ENCODE results near the gene NOS1AP. TPM values are rescaled to one million over a fixed set of nuclear protein-coding genes. Genes with fewer than 3 reads are reported as not detected.
"Not testable (repeated sequence)": the region's sequence is repeated elsewhere in the genome, so short reads cannot be mapped to it uniquely, and the experiment has no call there.

NOS1AP gene
- total RNA-seq, 1 experiment from 2014 or later: 5.3 TPM

DNA sequence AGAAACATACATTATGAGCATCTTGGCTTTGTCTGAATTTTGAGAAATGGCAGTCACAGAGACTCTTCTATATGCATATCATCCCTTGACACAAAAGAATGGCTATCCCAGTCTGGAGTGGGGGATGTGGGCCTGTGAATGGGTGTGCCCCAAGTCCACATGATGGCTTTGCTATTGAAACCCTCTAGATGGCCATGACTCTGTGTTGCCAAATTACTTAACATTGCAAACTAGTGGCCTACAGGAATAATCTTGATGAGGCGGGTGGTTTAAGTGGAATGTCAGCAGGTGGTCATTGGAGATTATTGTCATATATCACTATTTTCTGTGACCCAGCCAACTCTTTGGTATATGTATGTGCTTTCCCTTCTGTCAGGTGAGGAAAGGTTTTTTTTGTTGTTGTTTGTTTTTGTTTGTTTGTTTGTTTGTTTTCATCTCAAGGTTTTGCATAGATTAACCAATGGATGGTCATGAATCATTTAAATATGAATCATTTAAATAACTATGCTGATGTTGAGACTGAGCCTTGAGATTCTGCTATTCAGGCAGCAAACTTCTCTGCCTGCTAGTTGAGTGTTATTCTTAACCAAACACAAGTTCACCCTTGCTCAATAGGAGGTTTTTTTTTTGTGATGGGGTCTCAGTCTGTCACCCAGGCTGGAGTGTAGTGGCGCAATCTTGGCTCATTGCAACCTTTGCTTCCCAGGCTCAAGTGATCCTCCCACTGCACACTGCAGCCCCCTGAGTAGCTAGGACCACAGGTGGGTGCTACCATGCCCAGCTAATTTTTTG is 103.0 kb downstream of the NOS1AP start:
- Histone ChIP-seq H4K20me1 (ENCODE audit: insufficient read depth) (no peaks in the 10 kb centered on the region), H3K27ac (ENCODE audit: low read depth, low read length) (no peak overlapping the region), H3K27me3 (ENCODE audit: insufficient read depth, low read length) (no peaks in the 10 kb centered on the region), H3K79me2 (ENCODE audit: insufficient read depth, low read length) (no peaks in the 10 kb centered on the region), H3K4me1 (ENCODE audit: control insufficient read depth in 1 of 2, insufficient read depth in 2 of 2, low read length in 2 of 2) (peaks cover 10 to 12% of the 10 kb centered on the region in 2 experiments; a peak in 3 of 4 replicates), H3K9ac (ENCODE audit: low read length) (no peak overlapping the region), H3K4me2 (ENCODE audit: low read length) (no peak overlapping the region), H2AFZ (ENCODE audit: low read depth, low read length, poor library complexity, severe bottlenecking) (no peak overlapping the region), H3K9me2 (ENCODE audit: insufficient read depth) (no peaks in the 10 kb centered on the region), H3K4me3 (replicated peaks in 1 of 2; ENCODE audit: low read depth in 1 of 2, low read length in 2 of 2) (no peak overlapping the region), H3K9me3 (ENCODE audit: control insufficient read depth in 1 of 2, insufficient read depth in 1 of 2, low read depth in 1 of 2, low read length in 2 of 2) (no peaks in the 10 kb centered on the region), H3K36me3 (ENCODE audit: control insufficient read depth in 1 of 2, insufficient read depth in 2 of 2, low read length in 2 of 2) (no peaks in the 10 kb centered on the region)
- ATAC-seq (no peak), DNase-seq (ENCODE audit: low read depth, low spot score) (no peak)
- TF ChIP-seq, protein P1, sequence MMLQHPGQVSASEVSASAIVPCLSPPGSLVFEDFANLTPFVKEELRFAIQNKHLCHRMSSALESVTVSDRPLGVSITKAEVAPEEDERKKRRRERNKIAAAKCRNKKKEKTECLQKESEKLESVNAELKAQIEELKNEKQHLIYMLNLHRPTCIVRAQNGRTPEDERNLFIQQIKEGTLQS (IDR thresholded peaks at IDR 0.05): no peak
- no peak for TF ChIP-seq SRF (IDR thresholded peaks at IDR 0.05; ENCODE audit: low read depth)
- TF ChIP-seq, protein P2, sequence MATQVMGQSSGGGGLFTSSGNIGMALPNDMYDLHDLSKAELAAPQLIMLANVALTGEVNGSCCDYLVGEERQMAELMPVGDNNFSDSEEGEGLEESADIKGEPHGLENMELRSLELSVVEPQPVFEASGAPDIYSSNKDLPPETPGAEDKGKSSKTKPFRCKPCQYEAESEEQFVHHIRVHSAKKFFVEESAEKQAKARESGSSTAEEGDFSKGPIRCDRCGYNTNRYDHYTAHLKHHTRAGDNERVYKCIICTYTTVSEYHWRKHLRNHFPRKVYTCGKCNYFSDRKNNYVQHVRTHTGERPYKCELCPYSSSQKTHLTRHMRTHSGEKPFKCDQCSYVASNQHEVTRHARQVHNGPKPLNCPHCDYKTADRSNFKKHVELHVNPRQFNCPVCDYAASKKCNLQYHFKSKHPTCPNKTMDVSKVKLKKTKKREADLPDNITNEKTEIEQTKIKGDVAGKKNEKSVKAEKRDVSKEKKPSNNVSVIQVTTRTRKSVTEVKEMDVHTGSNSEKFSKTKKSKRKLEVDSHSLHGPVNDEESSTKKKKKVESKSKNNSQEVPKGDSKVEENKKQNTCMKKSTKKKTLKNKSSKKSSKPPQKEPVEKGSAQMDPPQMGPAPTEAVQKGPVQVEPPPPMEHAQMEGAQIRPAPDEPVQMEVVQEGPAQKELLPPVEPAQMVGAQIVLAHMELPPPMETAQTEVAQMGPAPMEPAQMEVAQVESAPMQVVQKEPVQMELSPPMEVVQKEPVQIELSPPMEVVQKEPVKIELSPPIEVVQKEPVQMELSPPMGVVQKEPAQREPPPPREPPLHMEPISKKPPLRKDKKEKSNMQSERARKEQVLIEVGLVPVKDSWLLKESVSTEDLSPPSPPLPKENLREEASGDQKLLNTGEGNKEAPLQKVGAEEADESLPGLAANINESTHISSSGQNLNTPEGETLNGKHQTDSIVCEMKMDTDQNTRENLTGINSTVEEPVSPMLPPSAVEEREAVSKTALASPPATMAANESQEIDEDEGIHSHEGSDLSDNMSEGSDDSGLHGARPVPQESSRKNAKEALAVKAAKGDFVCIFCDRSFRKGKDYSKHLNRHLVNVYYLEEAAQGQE (IDR thresholded peaks at IDR 0.05; ENCODE audit: low read depth): no peak
- TF ChIP-seq, protein P3, sequence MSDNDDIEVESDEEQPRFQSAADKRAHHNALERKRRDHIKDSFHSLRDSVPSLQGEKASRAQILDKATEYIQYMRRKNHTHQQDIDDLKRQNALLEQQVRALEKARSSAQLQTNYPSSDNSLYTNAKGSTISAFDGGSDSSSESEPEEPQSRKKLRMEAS (IDR thresholded peaks at IDR 0.05): no peak
- no peak for TF ChIP-seq EZH2phosphoT487 (IDR thresholded peaks at IDR 0.05; ENCODE audit: borderline replicate concordance)
- no peak for TF ChIP-seq ELF1 (IDR thresholded peaks at IDR 0.05; ENCODE audit: borderline replicate concordance, low read depth)
- no peak for TF ChIP-seq RAD21 (IDR thresholded peaks at IDR 0.05; ENCODE audit: low read depth)
- no peak for TF ChIP-seq ZNF274 (IDR thresholded peaks at IDR 0.05; ENCODE audit: low read depth, low read length)
- TF ChIP-seq, protein P4, sequence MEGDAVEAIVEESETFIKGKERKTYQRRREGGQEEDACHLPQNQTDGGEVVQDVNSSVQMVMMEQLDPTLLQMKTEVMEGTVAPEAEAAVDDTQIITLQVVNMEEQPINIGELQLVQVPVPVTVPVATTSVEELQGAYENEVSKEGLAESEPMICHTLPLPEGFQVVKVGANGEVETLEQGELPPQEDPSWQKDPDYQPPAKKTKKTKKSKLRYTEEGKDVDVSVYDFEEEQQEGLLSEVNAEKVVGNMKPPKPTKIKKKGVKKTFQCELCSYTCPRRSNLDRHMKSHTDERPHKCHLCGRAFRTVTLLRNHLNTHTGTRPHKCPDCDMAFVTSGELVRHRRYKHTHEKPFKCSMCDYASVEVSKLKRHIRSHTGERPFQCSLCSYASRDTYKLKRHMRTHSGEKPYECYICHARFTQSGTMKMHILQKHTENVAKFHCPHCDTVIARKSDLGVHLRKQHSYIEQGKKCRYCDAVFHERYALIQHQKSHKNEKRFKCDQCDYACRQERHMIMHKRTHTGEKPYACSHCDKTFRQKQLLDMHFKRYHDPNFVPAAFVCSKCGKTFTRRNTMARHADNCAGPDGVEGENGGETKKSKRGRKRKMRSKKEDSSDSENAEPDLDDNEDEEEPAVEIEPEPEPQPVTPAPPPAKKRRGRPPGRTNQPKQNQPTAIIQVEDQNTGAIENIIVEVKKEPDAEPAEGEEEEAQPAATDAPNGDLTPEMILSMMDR (IDR thresholded peaks at IDR 0.05 in 2 of 3, conservative IDR thresholded peaks at IDR 0.05 in 1 of 3; ENCODE audit: borderline replicate concordance in 1 of 3, insufficient read depth in 1 of 3, low read depth in 2 of 3, low read length in 2 of 3): no peak
- TF ChIP-seq POLR2AphosphoS5 (IDR thresholded peaks at IDR 0.05; ENCODE audit: low read depth, low read length): no peak
- no peak for TF ChIP-seq JUND (IDR thresholded peaks at IDR 0.05)
- TF ChIP-seq EGR1 (IDR thresholded peaks at IDR 0.05; ENCODE audit: low read depth): no peak
- no peak for TF ChIP-seq POLR2A (IDR thresholded peaks at IDR 0.05; ENCODE audit: borderline replicate concordance, extremely low read depth, insufficient read depth, insufficient read length)
- TF ChIP-seq CBX3 (IDR thresholded peaks at IDR 0.05; ENCODE audit: low read depth): no peak
- intact Hi-C loops (cut with micrococcal nuclease): no loop called here
- RAD21 ChIA-PET (ENCODE audit: low non-redundant PET in 1 of 2, low total read pairs in 2 of 2, uncharacterized antibody in 2 of 2, unreplicated experiment in 2 of 2): no interaction called here
- CTCF ChIA-PET: no interaction called here
- POLR2A ChIA-PET: no interaction called here
- BruUV-seq (replicated peaks): no TSS peak

DNA sequence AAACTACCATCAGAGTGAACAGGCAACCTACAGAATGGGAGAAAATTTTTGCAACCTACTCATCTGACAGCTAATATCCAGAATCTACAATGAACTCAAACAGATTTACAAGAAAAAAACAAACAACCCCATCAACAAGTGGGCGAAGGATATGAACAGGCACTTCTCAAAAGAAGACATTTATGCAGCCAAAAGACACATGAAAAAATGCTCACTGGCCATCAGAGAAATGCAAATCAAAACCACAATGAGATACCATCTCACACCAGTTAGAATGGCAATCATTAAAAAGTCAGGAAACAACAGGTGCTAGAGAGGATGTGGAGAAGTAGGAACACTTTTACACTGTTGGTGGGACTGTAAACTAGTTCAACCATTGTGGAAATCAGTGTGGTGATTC is 104.1 kb downstream of the NOS1AP start:
- intact Hi-C loops (cut with micrococcal nuclease); H3K79me2 ChIP-seq (ENCODE audit: insufficient read depth, low read length); H3K4me3 ChIP-seq (replicated peaks in 1 of 2; ENCODE audit: low read depth in 1 of 2, low read length in 2 of 2); H3K4me1 ChIP-seq (ENCODE audit: control insufficient read depth in 1 of 2, insufficient read depth in 2 of 2, low read length in 2 of 2); POLR2A ChIA-PET; H3K9me3 ChIP-seq (ENCODE audit: control insufficient read depth in 1 of 2, insufficient read depth in 1 of 2, low read depth in 1 of 2, low read length in 2 of 2); H3K9ac ChIP-seq (ENCODE audit: low read length); H2AFZ ChIP-seq (ENCODE audit: low read depth, low read length, poor library complexity, severe bottlenecking); H3K4me2 ChIP-seq (ENCODE audit: low read length); BruUV-seq (replicated peaks); DNase-seq (ENCODE audit: low read depth, low spot score); H3K9me2 ChIP-seq (ENCODE audit: insufficient read depth); ATAC-seq; H3K27me3 ChIP-seq (ENCODE audit: insufficient read depth, low read length); H3K36me3 ChIP-seq (ENCODE audit: control insufficient read depth in 1 of 2, insufficient read depth in 2 of 2, low read length in 2 of 2); CTCF ChIA-PET; H3K27ac ChIP-seq (ENCODE audit: low read depth, low read length); H4K20me1 ChIP-seq (ENCODE audit: insufficient read depth): not testable (repeated sequence)
- RAD21 ChIA-PET (ENCODE audit: low non-redundant PET in 1 of 2, low total read pairs in 2 of 2, uncharacterized antibody in 2 of 2, unreplicated experiment in 2 of 2): interaction anchor here in 1 of 2 experiments (0.7 kb wide), 1 partner anchor 117 kb away, joined by 3 read pairs; no protein-coding TSS in a partner anchor
